Duodenal mucosa (tissue), 2 donors: ENCODE measurements around the gene KRT4.

ENCODE experiments used
- H3K27ac ChIP-seq: one replicate; pipeline ENCODE4 v1.7.0; 2013; ENCODE audit warnings: low read depth, low read length
- H3K27me3 ChIP-seq, 2 donors: one replicate each; pipeline ENCODE4 v1.7.0; 2013; ENCODE audit warnings: low read length in 2 of 2, control low read depth in 1 of 2; ENCODE audit not compliant: insufficient read depth in 2 of 2, control insufficient read depth in 1 of 2
- H3K36me3 ChIP-seq, 2 donors: one replicate each; pipeline ENCODE4 v1.7.0; 2013; ENCODE audit warnings: low read length in 2 of 2, control low read depth in 1 of 2; ENCODE audit not compliant: insufficient read depth in 2 of 2, control insufficient read depth in 1 of 2
- H3K4me1 ChIP-seq, 2 donors: one replicate each; pipeline ENCODE4 v1.7.0; 2013; ENCODE audit warnings: low read length in 2 of 2, control low read depth in 1 of 2; ENCODE audit not compliant: insufficient read depth in 2 of 2, control insufficient read depth in 1 of 2
- H3K4me3 ChIP-seq, 2 donors: one replicate each; pipeline ENCODE4 v1.7.0; 2013; ENCODE audit warnings: low read length in 2 of 2, low read depth in 1 of 2
- H3K9ac ChIP-seq, 2 donors: one replicate each; pipeline ENCODE4 v1.7.0; 2013; ENCODE audit warnings: low read length in 2 of 2, low read depth in 1 of 2
- H3K9me3 ChIP-seq, 2 donors: one replicate each; pipeline ENCODE4 v1.7.0; 2013; ENCODE audit warnings: low read length in 2 of 2, control low read depth in 1 of 2; ENCODE audit not compliant: control insufficient read depth in 1 of 2

Gene KRT4

DNA sequence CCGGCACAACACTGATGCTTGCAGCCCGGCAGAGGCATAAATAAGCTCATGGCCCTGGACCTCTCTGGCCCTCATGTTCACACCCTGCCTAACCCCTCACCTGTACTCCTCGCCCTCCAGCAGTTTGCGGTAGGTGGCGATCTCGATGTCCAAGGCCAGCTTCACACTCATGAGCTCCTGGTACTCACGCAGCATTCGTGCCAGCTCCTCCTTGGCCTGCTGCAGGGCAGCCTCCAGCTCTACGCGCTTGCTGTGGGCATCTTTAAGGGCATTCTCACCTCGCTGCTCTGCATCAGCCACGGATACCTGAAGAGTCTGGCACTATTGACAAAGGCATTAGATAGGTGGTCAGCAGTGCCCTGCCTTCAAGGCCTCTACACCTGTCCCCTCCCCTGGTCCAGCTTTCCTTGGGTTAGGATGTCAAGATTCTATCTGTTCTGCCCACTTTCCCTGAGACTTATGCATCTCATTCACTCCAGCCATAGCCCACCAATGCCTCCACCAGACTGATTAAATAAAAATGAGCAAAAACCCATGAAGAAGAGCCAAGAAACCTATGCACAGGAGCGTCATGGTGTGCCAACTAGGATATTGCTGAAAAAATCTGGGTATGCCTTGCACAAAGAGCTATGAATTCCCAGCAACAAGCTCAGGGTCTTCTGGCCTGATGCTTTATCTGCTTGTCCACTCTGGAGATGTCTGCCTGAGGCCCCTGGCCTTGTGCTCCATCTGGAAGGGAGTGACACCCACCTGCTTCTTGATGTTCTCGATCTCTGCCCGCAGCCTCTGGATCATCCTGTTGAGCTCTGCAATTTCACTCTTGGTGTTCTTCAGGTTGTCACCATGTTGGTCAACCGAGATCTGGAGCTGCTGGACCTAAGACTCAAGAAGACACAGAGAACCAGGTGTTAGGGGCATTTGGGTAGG, 6.1 kb downstream of the KRT4 start:
- peaks cover 3 to 7% of the 10 kb centered on the region in 2 donors for H3K27me3 ChIP-seq

DNA sequence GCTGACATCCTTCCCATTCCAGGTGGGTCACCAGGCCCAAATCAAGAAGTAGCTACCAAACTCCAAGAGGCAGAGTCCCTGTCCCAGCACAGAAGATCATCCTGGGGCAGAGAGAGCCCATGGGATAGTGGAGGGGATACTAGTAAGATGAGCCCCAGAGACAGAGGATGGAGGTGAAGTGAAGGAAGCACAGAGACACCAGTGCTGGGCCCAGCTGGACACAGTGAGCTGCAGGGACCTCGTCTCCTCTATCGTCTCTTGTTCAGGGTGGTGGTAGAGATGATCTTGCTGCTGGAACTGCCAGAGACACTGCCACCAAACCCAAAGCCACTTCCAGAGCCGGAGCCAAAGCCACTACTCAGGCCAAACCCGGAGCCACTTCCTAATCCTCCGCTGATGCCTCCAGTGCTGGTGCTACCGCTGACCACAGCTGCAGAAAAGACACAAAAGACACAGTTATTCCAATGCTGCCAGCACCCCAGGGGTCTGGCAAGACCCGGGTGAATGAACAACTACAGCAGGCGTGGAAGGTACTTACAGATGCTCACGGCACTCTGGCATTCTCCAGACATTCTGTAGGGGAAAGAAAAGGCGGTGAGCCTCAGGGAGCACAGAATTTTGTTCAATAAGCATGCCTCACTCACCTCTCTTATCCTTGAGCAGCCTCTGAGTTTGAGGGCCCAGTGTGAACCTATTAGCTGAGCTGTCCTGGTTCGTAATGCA, 6.9 kb downstream of the KRT4 start:
- Histone ChIP-seq H3K27ac (no peak overlapping the region), H3K4me3 (no peak overlapping the region), H3K27me3 (peaks cover 3 to 7% of the 10 kb centered on the region in 2 donors), H3K36me3 (no peaks in the 10 kb centered on the region), H3K4me1 (no peaks in the 10 kb centered on the region), H3K9ac (no peak overlapping the region), H3K9me3 (no peaks in the 10 kb centered on the region)

More for the DNA sequence above, 6.1 kb downstream of the KRT4 start:
- no peaks in the 10 kb centered on the region for H3K36me3 ChIP-seq
- no peak overlapping the region for H3K4me3 ChIP-seq
- no peaks in the 10 kb centered on the region for H3K4me1 ChIP-seq
- no peak overlapping the region for H3K27ac ChIP-seq
- H3K9me3 ChIP-seq = no peaks in the 10 kb centered on the region
- no peak overlapping the region for H3K9ac ChIP-seq

- no peaks in the 10 kb centered on the region for H3K36me3 ChIP-seq
- H3K9me3 ChIP-seq = no peaks in the 10 kb centered on the region
- no peak overlapping the region for H3K4me3 ChIP-seq
- no peaks in the 10 kb centered on the region for H3K4me1 ChIP-seq
- no peak overlapping the region for H3K27ac ChIP-seq
- no peak overlapping the region for H3K9ac ChIP-seq
- peaks cover 3 to 7% of the 10 kb centered on the region in 2 donors for H3K27me3 ChIP-seq
Measured at GRCh38 chr12:52806169-52806811, 7.6 kb downstream of the KRT4 start.

GRCh38 chr12:52805739-52806138, 8.2 kb downstream of the KRT4 start:
- H3K9me3 ChIP-seq = no peaks in the 10 kb centered on the region
- no peak overlapping the region for H3K4me3 ChIP-seq
- H3K9ac ChIP-seq = no peak overlapping the region
- H3K36me3 ChIP-seq = no peaks in the 10 kb centered on the region
- no peak overlapping the region for H3K27ac ChIP-seq
- peaks cover 3 to 7% of the 10 kb centered on the region in 2 donors for H3K27me3 ChIP-seq
- no peaks in the 10 kb centered on the region for H3K4me1 ChIP-seq

- Histone ChIP-seq H3K27me3 (peaks cover 3 to 7% of the 10 kb centered on the region in 2 donors), H3K9me3 (no peaks in the 10 kb centered on the region), H3K4me3 (no peak overlapping the region), H3K27ac (no peak overlapping the region), H3K9ac (no peak overlapping the region), H3K36me3 (no peaks in the 10 kb centered on the region), H3K4me1 (no peaks in the 10 kb centered on the region)
Measured at GRCh38 chr12:52805000-52805399, 8.9 kb downstream of the KRT4 start.

DNA sequence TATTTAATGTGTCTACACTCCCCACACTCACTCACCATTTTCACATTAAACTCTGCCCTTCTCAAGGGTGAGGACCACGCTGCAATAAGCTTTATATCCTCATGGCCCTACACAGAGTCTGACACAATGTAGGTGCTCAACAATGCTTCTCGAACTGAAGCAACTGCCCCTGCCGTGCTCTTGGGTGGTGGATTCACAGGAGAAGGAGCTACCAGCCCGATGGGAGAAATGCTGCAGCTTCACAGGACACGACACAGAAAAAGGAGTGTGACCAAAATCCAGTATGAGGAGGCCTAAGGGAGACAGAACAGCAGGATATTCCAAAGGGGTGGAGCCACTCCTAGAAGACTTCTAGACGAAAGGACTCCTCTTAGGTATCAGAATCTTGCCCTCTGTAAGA, 11.5 kb downstream of the KRT4 start:
- Histone ChIP-seq H3K36me3 (no peaks in the 10 kb centered on the region), H3K9ac (no peak overlapping the region), H3K9me3 (no peaks in the 10 kb centered on the region), H3K27ac (no peak overlapping the region), H3K27me3 (peaks cover 0 to 3% of the 10 kb centered on the region in 2 donors), H3K4me3 (no peak overlapping the region), H3K4me1 (no peaks in the 10 kb centered on the region)

- Histone ChIP-seq H3K4me1 (no peaks in the 10 kb centered on the region), H3K27me3 (peaks cover 0 to 1% of the 10 kb centered on the region in 2 donors), H3K9ac (no peak overlapping the region)
Measured at GRCh38 chr12:52801773-52802172, 12.1 kb downstream of the KRT4 start.

GRCh38 chr12:52800259-52800917, 13.5 kb downstream of the KRT4 start:
- Histone ChIP-seq H3K27ac (no peak overlapping the region), H3K36me3 (no peaks in the 10 kb centered on the region), H3K9me3 (no peaks in the 10 kb centered on the region), H3K27me3 (no peaks in the 10 kb centered on the region), H3K4me1 (no peaks in the 10 kb centered on the region), H3K4me3 (no peak overlapping the region), H3K9ac (no peak overlapping the region)

More at GRCh38 chr12:52801773-52802172, 12.1 kb downstream of the KRT4 start:
- no peak overlapping the region for H3K4me3 ChIP-seq
- no peaks in the 10 kb centered on the region for H3K36me3 ChIP-seq
- H3K27ac ChIP-seq = no peak overlapping the region
- H3K9me3 ChIP-seq = no peaks in the 10 kb centered on the region

DNA sequence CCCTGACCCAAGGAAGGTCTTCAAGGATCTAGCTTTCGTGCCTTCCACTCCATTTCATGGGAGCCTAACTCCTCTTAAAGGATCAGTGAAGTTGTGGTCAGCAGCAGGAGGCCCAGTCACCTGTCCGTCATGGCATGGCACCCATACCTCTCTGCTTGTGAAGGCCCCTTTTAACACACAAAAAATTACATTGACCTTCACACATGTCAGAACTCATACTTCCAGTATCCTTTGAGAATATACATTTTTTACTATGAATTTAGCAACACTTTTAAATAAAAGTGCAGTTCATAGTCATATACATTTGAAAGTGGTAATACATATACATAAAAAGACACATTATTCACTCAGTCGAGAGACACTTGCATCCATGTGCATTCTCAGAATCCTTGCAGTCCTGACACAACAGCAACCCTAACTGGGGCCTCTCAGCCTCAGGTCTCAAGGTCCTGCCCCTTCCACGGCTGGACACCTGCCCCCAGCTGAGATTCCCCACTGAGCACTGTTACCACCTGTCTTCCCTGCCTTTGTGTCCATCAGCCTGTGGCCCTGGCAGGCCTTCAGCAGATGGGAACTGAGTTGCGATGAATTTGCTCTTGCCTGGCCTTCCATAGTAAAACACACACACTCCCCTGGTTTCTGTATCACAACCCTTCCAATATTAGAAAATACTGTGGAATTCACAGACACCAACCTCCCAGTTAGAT, 14.3 kb downstream of the KRT4 start:
- Histone ChIP-seq H3K9ac (no peak overlapping the region), H3K36me3 (no peaks in the 10 kb centered on the region), H3K9me3 (no peaks in the 10 kb centered on the region), H3K4me3 (no peak overlapping the region), H3K27me3 (peaks cover 0 to 2% of the 10 kb centered on the region in 2 donors), H3K27ac (no peak overlapping the region), H3K4me1 (no peaks in the 10 kb centered on the region)
